K562 (cell line): ENCODE results near the gene CCDC171.

Experiments used
- FOXK2 ChIP-seq, 2 experiments: fragments of 450-650 bp; IDR thresholded peaks in 1 of 2; conservative IDR thresholded peaks in 1 of 2; 2 replicates each; pipeline ENCODE4 v1.6.1; 2016; ENCODE audit warnings: low read depth in 2 of 2, mild to moderate bottlenecking in 1 of 2
- FOXM1 ChIP-seq, 2 experiments: fragments of 450-650 bp in 1 of 2; sonication (generic) in 1 of 2; formaldehyde crosslinking in 1 of 2; IDR thresholded peaks; 2 replicates each; pipeline versions ENCODE4 v1.6.1 to v1.9.0; 2017 to 2022; ENCODE audit warnings: low read depth in 2 of 2, mild to moderate bottlenecking in 2 of 2, missing genetic modification reagents in 1 of 2, moderate library complexity in 1 of 2
- POLR2A ChIP-seq: fragments of 450-650 bp; conservative IDR thresholded peaks from 2 replicates; pipeline ENCODE4 v1.6.1; 2016
- SIN3A ChIP-seq, 2 experiments: fragments of 150-350 bp in 1 of 2; IDR thresholded peaks; 2 replicates each; pipeline ENCODE4 v1.6.1; 2011 to 2016; ENCODE audit warnings: borderline replicate concordance in 2 of 2, low read depth in 2 of 2, low read length in 2 of 2, mild to moderate bottlenecking in 2 of 2, moderate library complexity in 2 of 2; ENCODE audit not compliant: control insufficient read depth in 1 of 2
- SMAD1 ChIP-seq: fragments of 150-350 bp; IDR thresholded peaks from 2 replicates; pipeline ENCODE4 v1.6.1; 2014; ENCODE audit warnings: low read length, low read depth; ENCODE audit not compliant: partially characterized antibody
- UBTF ChIP-seq, 2 experiments: IDR thresholded peaks; 2 replicates each; pipeline ENCODE4 v1.6.1; 2012; ENCODE audit warnings: improper control_type of control experiment in 2 of 2, low read depth in 2 of 2, low read length in 2 of 2, borderline replicate concordance in 1 of 2
- ZNF165 ChIP-seq: fragments of 250-450 bp; sonication (Bioruptor Pico); IDR thresholded peaks from 2 replicates; pipeline ENCODE4 v1.4.0; 2020; ENCODE audit warnings: borderline replicate concordance
- ZNF384 ChIP-seq: IDR thresholded peaks from 2 replicates; pipeline ENCODE4 v1.6.1; 2012; ENCODE audit warnings: low read depth, low read length, improper control_type of control experiment
- TF ChIP-seq, protein P1 (sequence below): IDR thresholded peaks from 2 replicates; pipeline ENCODE4 v1.6.1; 2011; ENCODE audit warnings: borderline replicate concordance, low read depth, mild to moderate bottlenecking, moderate library complexity, low read length; ENCODE audit not compliant: insufficient read depth, poor library complexity, severe bottlenecking
- TF ChIP-seq, protein P2 (sequence below), 3 experiments: IDR thresholded peaks in 2 of 3; conservative IDR thresholded peaks in 1 of 3; 2 replicates each; pipeline ENCODE4 v1.5.1; 2011 to 2012; ENCODE audit warnings: low read length in 3 of 3, mild to moderate bottlenecking in 3 of 3, control low read depth in 2 of 3, improper control_type of control experiment in 1 of 3, inconsistent platforms in 1 of 3, low read depth in 1 of 3, mixed read lengths in 1 of 3, moderate library complexity in 1 of 3; ENCODE audit not compliant: insufficient read depth in 2 of 3

GRCh38 chr9:15846611-15847010 is 293.8 kb downstream of the CCDC171 start:
- TF ChIP-seq SMAD1: no peak
- TF ChIP-seq, protein P1, sequence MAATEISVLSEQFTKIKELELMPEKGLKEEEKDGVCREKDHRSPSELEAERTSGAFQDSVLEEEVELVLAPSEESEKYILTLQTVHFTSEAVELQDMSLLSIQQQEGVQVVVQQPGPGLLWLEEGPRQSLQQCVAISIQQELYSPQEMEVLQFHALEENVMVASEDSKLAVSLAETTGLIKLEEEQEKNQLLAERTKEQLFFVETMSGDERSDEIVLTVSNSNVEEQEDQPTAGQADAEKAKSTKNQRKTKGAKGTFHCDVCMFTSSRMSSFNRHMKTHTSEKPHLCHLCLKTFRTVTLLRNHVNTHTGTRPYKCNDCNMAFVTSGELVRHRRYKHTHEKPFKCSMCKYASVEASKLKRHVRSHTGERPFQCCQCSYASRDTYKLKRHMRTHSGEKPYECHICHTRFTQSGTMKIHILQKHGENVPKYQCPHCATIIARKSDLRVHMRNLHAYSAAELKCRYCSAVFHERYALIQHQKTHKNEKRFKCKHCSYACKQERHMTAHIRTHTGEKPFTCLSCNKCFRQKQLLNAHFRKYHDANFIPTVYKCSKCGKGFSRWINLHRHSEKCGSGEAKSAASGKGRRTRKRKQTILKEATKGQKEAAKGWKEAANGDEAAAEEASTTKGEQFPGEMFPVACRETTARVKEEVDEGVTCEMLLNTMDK: no peak
- TF ChIP-seq ZNF384: no peak
- TF ChIP-seq POLR2A: no peak
- TF ChIP-seq FOXK2 (conservative IDR thresholded peaks at IDR 0.05 in 1 of 2, IDR thresholded peaks at IDR 0.05 in 1 of 2; ENCODE audit: low read depth in 2 of 2): no peak
- no peak for TF ChIP-seq ZNF165 (CRISPR knock-in tag)
- no peak for TF ChIP-seq SIN3A (IDR thresholded peaks at IDR 0.05; ENCODE audit: borderline replicate concordance in 2 of 2, control insufficient read depth in 1 of 2, low read depth in 2 of 2, low read length in 2 of 2)
- TF ChIP-seq, protein P2, sequence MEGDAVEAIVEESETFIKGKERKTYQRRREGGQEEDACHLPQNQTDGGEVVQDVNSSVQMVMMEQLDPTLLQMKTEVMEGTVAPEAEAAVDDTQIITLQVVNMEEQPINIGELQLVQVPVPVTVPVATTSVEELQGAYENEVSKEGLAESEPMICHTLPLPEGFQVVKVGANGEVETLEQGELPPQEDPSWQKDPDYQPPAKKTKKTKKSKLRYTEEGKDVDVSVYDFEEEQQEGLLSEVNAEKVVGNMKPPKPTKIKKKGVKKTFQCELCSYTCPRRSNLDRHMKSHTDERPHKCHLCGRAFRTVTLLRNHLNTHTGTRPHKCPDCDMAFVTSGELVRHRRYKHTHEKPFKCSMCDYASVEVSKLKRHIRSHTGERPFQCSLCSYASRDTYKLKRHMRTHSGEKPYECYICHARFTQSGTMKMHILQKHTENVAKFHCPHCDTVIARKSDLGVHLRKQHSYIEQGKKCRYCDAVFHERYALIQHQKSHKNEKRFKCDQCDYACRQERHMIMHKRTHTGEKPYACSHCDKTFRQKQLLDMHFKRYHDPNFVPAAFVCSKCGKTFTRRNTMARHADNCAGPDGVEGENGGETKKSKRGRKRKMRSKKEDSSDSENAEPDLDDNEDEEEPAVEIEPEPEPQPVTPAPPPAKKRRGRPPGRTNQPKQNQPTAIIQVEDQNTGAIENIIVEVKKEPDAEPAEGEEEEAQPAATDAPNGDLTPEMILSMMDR (IDR thresholded peaks at IDR 0.05 in 2 of 3, conservative IDR thresholded peaks at IDR 0.05 in 1 of 3; ENCODE audit: insufficient read depth in 2 of 3, low read depth in 1 of 3, low read length in 3 of 3): no peak
- no peak for TF ChIP-seq FOXM1 (IDR thresholded peaks at IDR 0.05; ENCODE audit: low read depth)
- no peak for TF ChIP-seq FOXM1 (CRISPR knock-in tag; IDR thresholded peaks at IDR 0.05; ENCODE audit: low read depth)
- no peak for TF ChIP-seq UBTF (IDR thresholded peaks at IDR 0.05; ENCODE audit: borderline replicate concordance in 1 of 2, low read depth in 2 of 2, low read length in 2 of 2)
